ENCODE data around the gene CSH2.

The CSH2 gene

GRCh38 chr17:63833026-63833740, 40.3 kb downstream of the CSH2 start:
- H3K4me1 ChIP-seq (ENCODE audit: control insufficient read depth, insufficient read depth, low read length, poor library complexity, severe bottlenecking): no peaks in the 10 kb centered on the region
- H3K27ac ChIP-seq (ENCODE audit: low read depth, low read length, severe bottlenecking): no peak overlapping the region
- H3K4me3 ChIP-seq (ENCODE audit: extremely low read depth, insufficient read depth, low read length, poor library complexity, severe bottlenecking): no peak overlapping the region
- WGBS, 2 experiments (ENCODE audit: insufficient coverage in 2 of 2): 93 to 98% methylated on average over 13 to 14 of the region's 14 CpGs
- H3K36me3 ChIP-seq (ENCODE audit: control insufficient read depth, insufficient read depth, low read length): peaks cover 92% of the 10 kb centered on the region
- H3K9me3 ChIP-seq (ENCODE audit: control insufficient read depth, low read length): no peaks in the 10 kb centered on the region

- Histone ChIP-seq H3K9me3 (ENCODE audit: control insufficient read depth, low read length) (no peaks in the 10 kb centered on the region), H3K4me3 (ENCODE audit: extremely low read depth, insufficient read depth, low read length, poor library complexity, severe bottlenecking) (no peak overlapping the region), H3K4me1 (ENCODE audit: control insufficient read depth, insufficient read depth, low read length, poor library complexity, severe bottlenecking) (no peaks in the 10 kb centered on the region), H3K36me3 (ENCODE audit: control insufficient read depth, insufficient read depth, low read length) (peaks cover 88% of the 10 kb centered on the region), H3K27ac (ENCODE audit: low read depth, low read length, severe bottlenecking) (no peak overlapping the region)
- 85 to 90% methylated on average over 2 of the region's 2 CpGs for WGBS, 2 experiments (ENCODE audit: insufficient coverage in 2 of 2)
Measured at GRCh38 chr17:63832455-63832854, 41.0 kb downstream of the CSH2 start.

GRCh38 chr17:63832014-63832413, 41.5 kb downstream of the CSH2 start:
- H3K36me3 ChIP-seq (ENCODE audit: control insufficient read depth, insufficient read depth, low read length): peaks cover 84% of the 10 kb centered on the region
- WGBS, 2 experiments (ENCODE audit: insufficient coverage in 2 of 2): 90 to 100% methylated on average over 1 to 2 of the region's 5 CpGs
- no peak overlapping the region for H3K27ac ChIP-seq (ENCODE audit: low read depth, low read length, severe bottlenecking)
- no peaks in the 10 kb centered on the region for H3K4me1 ChIP-seq (ENCODE audit: control insufficient read depth, insufficient read depth, low read length, poor library complexity, severe bottlenecking)
- no peak overlapping the region for H3K4me3 ChIP-seq (ENCODE audit: extremely low read depth, insufficient read depth, low read length, poor library complexity, severe bottlenecking)
- no peaks in the 10 kb centered on the region for H3K9me3 ChIP-seq (ENCODE audit: control insufficient read depth, low read length)

- peaks cover 79% of the 10 kb centered on the region for H3K36me3 ChIP-seq (ENCODE audit: control insufficient read depth, insufficient read depth, low read length)
- no peaks in the 10 kb centered on the region for H3K4me1 ChIP-seq (ENCODE audit: control insufficient read depth, insufficient read depth, low read length, poor library complexity, severe bottlenecking)
- 98 to 99% methylated on average over 6 to 7 of the region's 8 CpGs for WGBS, 2 experiments (ENCODE audit: insufficient coverage in 2 of 2)
Measured at GRCh38 chr17:63831505-63831904, 42.0 kb downstream of the CSH2 start.

GRCh38 chr17:63830904-63831491, 42.5 kb downstream of the CSH2 start:
- Histone ChIP-seq H3K9me3 (ENCODE audit: control insufficient read depth, low read length) (no peaks in the 10 kb centered on the region), H3K36me3 (ENCODE audit: control insufficient read depth, insufficient read depth, low read length) (peaks cover 76% of the 10 kb centered on the region)
- 99% methylated on average over 10 to 12 of the region's 15 CpGs for WGBS, 2 experiments (ENCODE audit: insufficient coverage in 2 of 2)

More at GRCh38 chr17:63831505-63831904, 42.0 kb downstream of the CSH2 start:
- Histone ChIP-seq H3K9me3 (ENCODE audit: control insufficient read depth, low read length) (no peaks in the 10 kb centered on the region), H3K27ac (ENCODE audit: low read depth, low read length, severe bottlenecking) (no peak overlapping the region), H3K4me3 (ENCODE audit: extremely low read depth, insufficient read depth, low read length, poor library complexity, severe bottlenecking) (no peak overlapping the region)

GRCh38 chr17:63830278-63830677, 43.2 kb downstream of the CSH2 start:
- no peaks in the 10 kb centered on the region for H3K4me1 ChIP-seq (ENCODE audit: control insufficient read depth, insufficient read depth, low read length, poor library complexity, severe bottlenecking)
- no peaks in the 10 kb centered on the region for H3K9me3 ChIP-seq (ENCODE audit: control insufficient read depth, low read length)
- WGBS, 2 experiments (ENCODE audit: insufficient coverage in 2 of 2): 97 to 100% methylated on average over 2 to 3 of the region's 5 CpGs
- no peak overlapping the region for H3K4me3 ChIP-seq (ENCODE audit: extremely low read depth, insufficient read depth, low read length, poor library complexity, severe bottlenecking)
- H3K27ac ChIP-seq (ENCODE audit: low read depth, low read length, severe bottlenecking): no peak overlapping the region
- peaks cover 74% of the 10 kb centered on the region for H3K36me3 ChIP-seq (ENCODE audit: control insufficient read depth, insufficient read depth, low read length)

More at GRCh38 chr17:63830904-63831491, 42.5 kb downstream of the CSH2 start:
- H3K4me3 ChIP-seq (ENCODE audit: extremely low read depth, insufficient read depth, low read length, poor library complexity, severe bottlenecking): no peak overlapping the region
- no peak overlapping the region for H3K27ac ChIP-seq (ENCODE audit: low read depth, low read length, severe bottlenecking)
- no peaks in the 10 kb centered on the region for H3K4me1 ChIP-seq (ENCODE audit: control insufficient read depth, insufficient read depth, low read length, poor library complexity, severe bottlenecking)

- Histone ChIP-seq H3K9me3 (ENCODE audit: control insufficient read depth, low read length) (no peaks in the 10 kb centered on the region), H3K4me3 (ENCODE audit: extremely low read depth, insufficient read depth, low read length, poor library complexity, severe bottlenecking) (peak overlapping the region; percentile 88), H3K36me3 (ENCODE audit: control insufficient read depth, insufficient read depth, low read length) (peaks cover 76% of the 10 kb centered on the region), H3K27ac (ENCODE audit: low read depth, low read length, severe bottlenecking) (no peak overlapping the region), H3K4me1 (ENCODE audit: control insufficient read depth, insufficient read depth, low read length, poor library complexity, severe bottlenecking) (no peaks in the 10 kb centered on the region)
- 98 to 100% methylated on average over 3 of the region's 3 CpGs for WGBS, 2 experiments (ENCODE audit: insufficient coverage in 2 of 2)
Measured at GRCh38 chr17:63828936-63829335, 44.5 kb downstream of the CSH2 start.

GRCh38 chr17:63827801-63828221, 45.7 kb downstream of the CSH2 start:
- 0 to 5% methylated on average over 11 to 12 of the region's 19 CpGs for WGBS, 2 experiments (ENCODE audit: insufficient coverage in 2 of 2)
- Histone ChIP-seq H3K4me1 (ENCODE audit: control insufficient read depth, insufficient read depth, low read length, poor library complexity, severe bottlenecking) (no peaks in the 10 kb centered on the region), H3K4me3 (ENCODE audit: extremely low read depth, insufficient read depth, low read length, poor library complexity, severe bottlenecking) (peak overlapping the region; percentile 88), H3K9me3 (ENCODE audit: control insufficient read depth, low read length) (no peaks in the 10 kb centered on the region), H3K36me3 (ENCODE audit: control insufficient read depth, insufficient read depth, low read length) (peaks cover 76% of the 10 kb centered on the region), H3K27ac (ENCODE audit: low read depth, low read length, severe bottlenecking) (peak overlapping the region; percentile 97)

GRCh38 chr17:63827002-63827800, 46.3 kb downstream of the CSH2 start, which contains the start of the genes FTSJ3 and PSMC5:
Gene FTSJ3, minus strand, starts transcription at chr17:63827663. Its CDS starts 761 bp downstream, at chr17:63826902.
Gene PSMC5, plus strand, starts transcription at chr17:63827431. Its CDS starts 60 bp downstream, at chr17:63827491.
- Histone ChIP-seq H3K36me3 (ENCODE audit: control insufficient read depth, insufficient read depth, low read length) (peaks cover 76% of the 10 kb centered on the region), H3K4me3 (ENCODE audit: extremely low read depth, insufficient read depth, low read length, poor library complexity, severe bottlenecking) (peak within 1 kb of the TSS; percentile 88)
- 0% methylated on average over 50 to 52 of the region's 58 CpGs for WGBS, 2 experiments (ENCODE audit: insufficient coverage in 2 of 2)

GRCh38 chr17:63826468-63827001, 46.9 kb downstream of the CSH2 start:
- H3K4me1 ChIP-seq (ENCODE audit: control insufficient read depth, insufficient read depth, low read length, poor library complexity, severe bottlenecking): no peaks in the 10 kb centered on the region
- peak overlapping the region; percentile 88 for H3K4me3 ChIP-seq (ENCODE audit: extremely low read depth, insufficient read depth, low read length, poor library complexity, severe bottlenecking)
- no peaks in the 10 kb centered on the region for H3K9me3 ChIP-seq (ENCODE audit: control insufficient read depth, low read length)
- peaks cover 76% of the 10 kb centered on the region for H3K36me3 ChIP-seq (ENCODE audit: control insufficient read depth, insufficient read depth, low read length)
- H3K27ac ChIP-seq (ENCODE audit: low read depth, low read length, severe bottlenecking): peak overlapping the region; percentile 97
- 1% methylated on average over 27 to 28 of the region's 31 CpGs for WGBS, 2 experiments (ENCODE audit: insufficient coverage in 2 of 2)

More at GRCh38 chr17:63827002-63827800, 46.3 kb downstream of the CSH2 start, which contains the start of the genes FTSJ3 and PSMC5:
- Histone ChIP-seq H3K4me1 (ENCODE audit: control insufficient read depth, insufficient read depth, low read length, poor library complexity, severe bottlenecking) (no peaks in the 10 kb centered on the region), H3K27ac (ENCODE audit: low read depth, low read length, severe bottlenecking) (peak within 1 kb of the TSS; percentile 97), H3K9me3 (ENCODE audit: control insufficient read depth, low read length) (no peaks in the 10 kb centered on the region)

Data from mesodermal cell (in vitro differentiated cells).